ENCODE results near the gene ZCCHC8. TPM values are rescaled to one million over a fixed set of nuclear protein-coding genes. Genes with fewer than 3 reads are reported as not detected.

ZCCHC8 gene
- total and polyA plus RNA-seq, 2 donors (not counting 1 experiment from before 2014, with no cell fraction given), result 10.9 to 23.8 TPM

- H2AFZ ChIP-seq (ENCODE audit: low read length), result peak overlapping the region; percentile 98
- TF ChIP-seq CTCF (conservative IDR thresholded peaks at IDR 0.05 in 1 of 2, IDR thresholded peaks at IDR 0.05 in 1 of 2; ENCODE audit: low read depth in 1 of 2, low read length in 2 of 2) (no peak), EZH2 (IDR thresholded peaks at IDR 0.05; ENCODE audit: low read length, missing control alignments) (no peak)
- H4K20me1 ChIP-seq (ENCODE audit: control insufficient read depth, extremely low read depth, insufficient read depth, low read length), result peaks cover 12% of the 10 kb centered on the region
- H3K4me1 ChIP-seq (ENCODE audit: control insufficient read depth, extremely low read depth, insufficient read depth, low read length), result peaks cover 5% of the 10 kb centered on the region
- H3K4me2 ChIP-seq (ENCODE audit: extremely low read depth, insufficient read depth, low read length), result peak overlapping the region; percentile 95
- peak overlapping the region; percentile 60 for H3K9ac ChIP-seq (ENCODE audit: insufficient read depth, low read length)
- no peaks in the 10 kb centered on the region for H3K9me3 ChIP-seq (ENCODE audit: control insufficient read depth, insufficient read depth, low read depth, low read length)
- H3K36me3 ChIP-seq (ENCODE audit: control insufficient read depth, insufficient read depth, low read length), result no peaks in the 10 kb centered on the region
- H3K4me3 ChIP-seq (replicated peaks in 1 of 4; ENCODE audit: control extremely low read depth in 1 of 4, insufficient read depth in 1 of 4, low read depth in 3 of 4, low read length in 4 of 4), result peak overlapping the region; percentile 73 to 100 (median 86)
- no peaks in the 10 kb centered on the region for H3K27me3 ChIP-seq (ENCODE audit: control insufficient read depth, insufficient read depth, low read length)
- DNase-seq (ENCODE audit: low read depth in 2 of 2), result peak; percentile 10 to 29
- H3K79me2 ChIP-seq (ENCODE audit: control insufficient read depth, insufficient read depth, low read length), result peaks cover 75% of the 10 kb centered on the region
- peak overlapping the region; percentile 85 for H3K27ac ChIP-seq (ENCODE audit: insufficient read depth, low read length)
Measured at GRCh38 chr12:122527478-122527944, 26.8 kb upstream of the ZCCHC8 start.

GRCh38 chr12:122526683-122527477, 26.1 kb upstream of the ZCCHC8 start, which contains the start of the genes KNTC1 and RSRC2:
Gene KNTC1 (plus strand): TSS chr12:122527249. CDS start chr12:122530064, 2,815 bp downstream.
Gene RSRC2 (minus strand): TSS chr12:122526936. CDS start chr12:122526853, 83 bp downstream.
- Histone ChIP-seq H2AFZ (ENCODE audit: low read length) (peak within 1 kb of the TSS; percentile 98), H3K79me2 (ENCODE audit: control insufficient read depth, insufficient read depth, low read length) (peaks cover 81% of the 10 kb centered on the region), H3K4me2 (ENCODE audit: extremely low read depth, insufficient read depth, low read length) (peak within 1 kb of the TSS; percentile 95), H3K9me3 (ENCODE audit: control insufficient read depth, insufficient read depth, low read depth, low read length) (no peaks in the 10 kb centered on the region), H3K36me3 (ENCODE audit: control insufficient read depth, insufficient read depth, low read length) (peaks cover 1% of the 10 kb centered on the region), H3K4me3 (replicated peaks in 1 of 4; ENCODE audit: control extremely low read depth in 1 of 4, insufficient read depth in 1 of 4, low read depth in 3 of 4, low read length in 4 of 4) (peak within 1 kb of the TSS; percentile 79 to 100 (median 98)), H3K9ac (ENCODE audit: insufficient read depth, low read length) (peak within 1 kb of the TSS; percentile 98), H3K4me1 (ENCODE audit: control insufficient read depth, extremely low read depth, insufficient read depth, low read length) (peaks cover 5% of the 10 kb centered on the region), H4K20me1 (ENCODE audit: control insufficient read depth, extremely low read depth, insufficient read depth, low read length) (peaks cover 18% of the 10 kb centered on the region), H3K27ac (ENCODE audit: insufficient read depth, low read length) (peak within 1 kb of the TSS; percentile 99), H3K27me3 (ENCODE audit: control insufficient read depth, insufficient read depth, low read length) (no peaks in the 10 kb centered on the region)
- no peak for TF ChIP-seq EZH2 (IDR thresholded peaks at IDR 0.05; ENCODE audit: low read length, missing control alignments)
- TF ChIP-seq CTCF (conservative IDR thresholded peaks at IDR 0.05 in 1 of 2, IDR thresholded peaks at IDR 0.05 in 1 of 2; ENCODE audit: low read depth in 1 of 2, low read length in 2 of 2), result no peak
- DNase-seq (ENCODE audit: low read depth in 2 of 2), result peak; percentile 99 to 100

Measured in fibroblast of lung (primary cell).